8988T (cell line): Measurements from ENCODE around the gene GRHPR.
A peak's percentile ranks its signal among the peaks of the same experiment; 100 is the strongest.
"Not testable (repeated sequence)": the region's sequence is repeated elsewhere in the genome, so short reads cannot be mapped to it uniquely, and the experiment has no call there.

Experiments used
- DNase-seq: peaks from one replicate; pipeline ENCODE4 v3.0.0; 2011

GRHPR gene

GRCh38 chr9:37422289-37423104 lies at the start of gene GRHPR:
Gene GRHPR, plus strand, starts transcription at chr9:37422696. Its CDS starts 55 bp downstream, at chr9:37422751.
- DNase-seq, result peak; percentile 86

- DNase-seq, result no peak
Observed at GRCh38 chr9:37372839-37373238, 49.7 kb upstream of the GRHPR start.

DNA sequence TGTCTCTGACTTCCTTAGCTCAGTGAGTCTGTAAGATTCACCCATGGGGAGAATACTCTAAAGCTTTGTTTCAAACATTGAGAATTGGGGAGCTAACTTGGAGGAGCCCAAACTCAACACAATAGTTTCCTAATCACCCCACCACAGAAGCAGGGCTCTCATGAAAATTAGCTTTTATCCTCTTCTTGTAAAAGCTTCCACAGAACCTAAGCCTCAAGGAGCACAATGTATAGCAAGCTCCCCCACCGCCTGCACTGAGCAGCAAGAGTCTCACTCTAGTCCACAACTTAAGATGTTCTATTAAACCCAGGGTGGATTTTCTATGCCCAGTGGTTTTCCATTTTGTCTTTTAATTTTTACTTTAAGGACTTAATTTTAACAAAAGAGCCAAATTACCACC lies 48.9 kb upstream of the GRHPR start:
- no peak for DNase-seq

DNA sequence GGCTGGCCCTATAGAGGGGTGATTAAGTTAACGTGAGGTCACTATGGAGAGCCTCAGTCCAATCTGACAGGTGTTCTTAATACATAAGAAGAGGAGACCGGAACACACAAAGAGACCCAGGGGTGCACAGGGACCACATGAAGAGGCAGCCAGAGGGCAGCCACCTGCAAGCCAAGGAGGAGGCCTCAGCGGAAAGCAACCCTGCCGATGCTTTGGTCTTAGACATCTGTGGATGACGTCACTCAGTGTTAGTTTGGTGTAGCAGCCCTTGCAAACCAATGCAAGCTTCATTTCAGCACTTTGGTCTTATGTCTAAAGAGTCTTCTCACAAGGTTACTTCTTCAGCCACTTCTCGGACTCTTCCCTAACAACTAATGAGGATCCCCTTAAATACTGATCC lies 47.6 kb upstream of the GRHPR start:
- no peak for DNase-seq

DNA sequence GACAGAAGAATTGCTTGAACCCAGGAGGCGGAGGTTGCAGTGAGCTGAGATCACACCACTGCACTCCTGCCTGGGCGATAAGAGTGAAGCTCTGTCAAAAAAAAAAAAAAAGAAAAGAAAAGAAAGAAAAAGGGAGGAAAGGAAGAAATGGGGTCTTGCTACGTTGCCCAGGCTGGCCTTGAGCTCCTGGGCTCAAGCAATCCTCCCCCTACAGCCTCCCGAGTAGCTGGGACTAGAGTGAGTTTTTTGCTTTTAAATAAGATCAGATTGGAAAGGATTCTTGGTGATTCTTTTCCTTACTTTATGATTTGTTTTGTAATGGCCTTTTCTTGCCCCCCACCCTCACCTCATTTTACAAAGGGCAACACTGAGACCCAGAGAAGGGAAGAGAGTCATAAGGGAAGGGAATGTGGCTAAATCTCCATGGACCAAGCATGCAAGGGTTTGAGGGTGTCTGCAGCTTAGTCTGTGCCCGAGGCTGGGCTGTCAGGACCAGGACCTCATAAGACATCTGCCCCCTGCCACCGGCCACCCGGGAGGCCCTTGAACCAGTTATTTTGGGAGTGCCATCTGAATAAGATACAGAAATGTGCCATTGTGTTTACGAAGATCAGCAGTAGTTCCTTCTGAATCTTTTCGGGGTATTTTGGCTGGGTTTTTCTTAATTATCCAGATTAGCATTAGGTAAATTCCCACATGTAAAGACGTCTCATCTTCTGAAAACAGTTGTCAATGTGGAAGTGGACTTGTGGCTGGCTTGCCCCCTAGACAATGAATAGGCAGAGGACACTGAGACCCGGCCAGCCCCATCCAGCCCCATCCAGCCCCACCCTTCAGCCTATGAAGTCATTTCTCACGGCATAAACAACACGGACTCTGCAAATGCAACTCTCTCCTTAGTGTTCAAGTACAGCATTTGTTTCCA lies 44.5 kb upstream of the GRHPR start:
- no peak for DNase-seq

DNA sequence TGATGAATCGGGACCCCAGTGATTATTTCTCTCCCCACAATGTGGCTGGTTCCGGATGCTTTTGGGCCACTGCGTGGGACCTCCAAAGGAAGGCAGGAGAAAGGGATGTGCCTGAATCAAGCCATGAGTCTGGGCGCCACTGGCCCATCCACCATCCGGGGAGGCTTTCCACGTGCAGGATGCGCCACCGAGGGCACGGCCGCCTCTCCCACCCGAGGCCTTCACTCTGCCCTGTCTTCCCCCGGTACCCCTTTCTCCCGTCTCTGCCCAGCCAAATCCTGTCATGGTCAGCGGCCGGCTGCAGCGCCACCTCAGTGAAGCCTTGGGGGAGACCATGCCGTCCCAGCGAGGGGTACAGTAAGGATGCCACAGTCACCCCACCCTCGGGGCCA lies 43.9 kb upstream of the GRHPR start:
- DNase-seq, result no peak

- DNase-seq, result no peak
Observed at GRCh38 chr9:37379835-37380234, 42.7 kb upstream of the GRHPR start.

DNA sequence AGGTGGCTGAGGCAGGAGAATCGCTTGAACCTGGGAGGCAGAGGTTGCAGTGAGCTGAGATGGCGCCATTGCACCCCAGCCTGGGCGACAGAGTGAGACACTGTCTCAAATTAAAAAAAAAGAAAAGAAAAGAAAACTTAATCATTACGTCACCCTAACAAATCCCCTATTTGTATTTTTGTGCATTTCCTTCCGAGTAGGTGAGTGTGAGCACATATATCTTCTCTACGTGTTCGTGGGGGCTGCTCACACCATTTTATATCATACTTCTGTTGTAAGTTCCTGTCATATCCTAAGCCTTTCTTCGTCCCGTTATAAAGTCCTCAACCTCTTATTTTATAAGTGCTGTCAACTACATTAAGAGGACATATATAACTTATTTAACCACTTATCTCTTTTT lies 41.9 kb upstream of the GRHPR start:
- no peak for DNase-seq

DNA sequence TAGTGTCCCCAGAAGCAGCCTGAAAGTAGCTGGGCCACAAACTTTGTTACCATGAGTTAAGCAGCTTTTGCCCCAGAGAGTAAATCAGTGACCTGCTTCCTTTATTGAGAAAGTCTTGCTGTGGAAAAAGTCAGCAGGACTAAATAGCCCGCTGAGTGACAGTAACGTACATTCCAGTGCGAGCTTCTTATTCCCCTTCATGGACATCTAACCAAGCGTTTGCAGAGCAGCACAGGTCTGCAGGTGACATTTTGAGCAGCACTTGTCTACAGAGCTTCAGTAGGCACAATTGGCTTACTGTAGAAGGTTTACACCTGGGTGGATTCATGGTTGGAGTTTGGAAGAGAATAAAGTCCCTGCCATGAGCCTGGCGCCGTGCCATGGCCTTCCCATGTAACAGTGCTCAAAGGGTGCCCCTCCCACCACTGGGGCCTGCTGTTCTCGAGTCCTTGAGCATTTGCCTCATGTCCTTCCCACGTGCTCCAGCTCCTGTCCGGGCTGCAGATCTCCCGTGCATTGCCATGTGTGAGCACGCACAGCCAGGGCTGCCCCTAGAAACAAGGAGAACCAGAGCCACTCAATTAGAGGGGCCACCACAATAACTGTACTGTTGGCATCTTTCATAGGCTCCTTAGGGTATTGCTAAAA lies 41.3 kb upstream of the GRHPR start:
- DNase-seq, result no peak

- DNase-seq, result no peak
Observed at GRCh38 chr9:37382161-37382981, 40.1 kb upstream of the GRHPR start.

- DNase-seq, result no peak
Observed at GRCh38 chr9:37382982-37383357, 39.5 kb upstream of the GRHPR start.

DNA sequence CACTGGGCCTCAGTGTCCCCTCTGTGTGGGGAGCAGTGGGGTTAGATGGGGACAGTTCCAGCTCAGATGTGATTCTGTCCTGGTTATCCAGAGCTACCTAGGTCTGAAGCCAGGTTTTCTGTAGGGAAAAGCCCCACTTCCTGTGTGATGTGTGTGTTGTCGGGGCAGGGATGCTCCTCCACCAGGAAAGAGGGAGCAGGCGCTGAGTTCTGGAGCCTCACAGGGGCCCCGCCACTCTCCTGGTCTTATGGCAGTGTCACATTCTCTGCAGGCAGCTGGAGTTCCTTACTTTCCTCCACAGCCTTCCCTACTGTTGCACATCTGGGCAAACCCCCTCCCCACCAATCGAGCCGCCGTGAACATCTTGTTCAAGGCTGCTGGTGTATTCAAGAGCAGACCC lies 39.1 kb upstream of the GRHPR start:
- no peak for DNase-seq

GRCh38 chr9:37383876-37384746 lies 38.4 kb upstream of the GRHPR start:
- DNase-seq, result no peak

DNA sequence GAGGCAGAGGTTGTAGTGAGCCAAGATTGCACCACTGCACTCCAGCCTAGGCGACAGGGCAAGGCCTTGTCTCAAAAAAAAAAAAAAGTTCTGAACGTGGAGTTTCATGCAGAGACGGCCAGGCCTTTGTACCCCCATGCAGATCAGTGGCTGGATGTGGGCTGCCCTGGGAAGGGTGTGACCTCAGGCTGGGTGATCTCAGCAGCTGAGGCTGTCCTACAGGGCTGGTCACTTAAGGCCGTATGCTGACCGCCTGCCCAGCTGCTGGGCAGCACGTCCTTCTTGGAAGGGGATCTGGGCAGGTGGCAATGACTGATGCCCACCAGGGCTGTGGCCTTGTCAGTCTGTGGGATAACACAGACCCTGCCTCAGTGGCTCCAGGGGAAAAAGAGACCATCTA lies 37.2 kb upstream of the GRHPR start:
- no peak for DNase-seq

DNA sequence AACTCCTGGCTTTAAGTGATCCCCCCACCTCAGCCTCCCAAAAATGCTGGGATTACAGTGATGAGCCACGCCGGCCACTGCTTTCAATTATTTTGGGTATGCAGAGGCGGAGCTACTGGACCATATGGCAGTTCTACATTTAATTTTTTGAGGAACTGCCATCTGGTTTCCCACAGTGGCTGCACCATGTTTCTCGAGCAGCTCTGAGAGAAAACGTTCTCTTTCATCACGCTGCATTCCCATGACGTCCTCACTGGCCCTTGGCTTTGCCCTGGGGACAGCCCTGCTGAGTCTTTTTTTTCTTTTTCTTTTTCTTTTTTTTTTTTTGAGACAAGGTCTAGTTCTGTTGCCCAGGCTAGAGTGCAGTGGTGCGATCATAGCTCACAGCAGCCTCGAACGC lies 35.5 kb upstream of the GRHPR start:
- DNase-seq, result no peak

DNA sequence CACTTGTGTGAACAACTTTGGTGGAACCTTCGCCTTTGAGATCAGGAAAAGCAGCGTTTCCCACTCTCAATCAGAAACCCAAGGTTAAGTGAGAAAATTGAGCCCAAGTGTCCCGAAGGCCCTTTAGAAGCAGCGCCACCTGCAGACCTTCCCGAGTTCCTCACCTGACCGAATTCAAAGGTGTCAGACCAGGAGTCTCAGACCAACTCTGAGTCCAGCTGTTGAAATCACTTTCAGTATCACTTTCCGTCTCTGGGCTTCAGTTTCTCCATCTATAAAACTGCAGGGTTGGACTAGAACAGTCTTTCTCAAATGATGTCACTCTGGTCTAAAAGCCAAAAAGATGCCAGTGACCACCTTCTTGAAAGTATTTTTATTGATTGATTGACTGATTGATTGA lies 31.7 kb upstream of the GRHPR start:
- DNase-seq, result no peak

GRCh38 chr9:37392272-37392671 lies 30.2 kb upstream of the GRHPR start:
- no peak for DNase-seq

DNA sequence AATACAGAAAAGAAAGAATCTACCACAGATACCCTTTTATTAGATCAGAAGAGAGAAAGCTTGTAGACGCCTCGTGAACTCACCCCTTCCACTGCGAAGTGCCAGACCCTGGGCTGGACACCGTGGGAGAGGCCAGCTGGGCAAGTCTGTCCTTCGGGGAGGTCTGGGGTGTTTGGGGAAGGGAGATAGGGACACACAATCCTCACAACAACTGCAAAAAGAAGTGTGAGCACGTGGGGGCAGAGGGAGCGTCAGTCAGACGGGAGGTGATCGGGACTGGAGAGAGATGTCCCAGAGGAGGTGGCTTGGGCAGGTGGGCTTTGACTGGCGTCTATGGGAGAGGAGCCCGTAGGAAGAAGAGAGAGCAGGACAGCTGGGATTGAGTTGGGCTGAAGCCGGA lies 27.3 kb upstream of the GRHPR start:
- DNase-seq, result no peak

DNA sequence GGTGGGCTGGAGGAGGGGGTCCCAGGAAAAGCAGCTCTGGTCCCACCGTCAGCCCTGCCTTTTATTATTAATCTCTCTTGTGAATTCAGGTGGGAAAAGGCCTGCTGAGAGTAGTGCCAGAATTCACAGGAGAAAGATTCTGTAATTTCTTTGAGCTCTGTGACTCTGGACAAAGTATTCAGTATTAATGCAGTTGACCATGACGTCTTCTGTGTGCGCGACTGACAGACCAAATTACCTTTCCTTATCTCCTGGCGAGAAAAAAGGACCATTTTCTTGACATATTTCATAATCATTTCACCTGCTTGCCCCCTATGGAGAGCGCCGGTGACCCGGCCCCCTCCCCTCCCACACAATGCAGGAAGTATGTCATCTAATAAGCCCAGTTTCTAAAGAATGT lies 26.8 kb upstream of the GRHPR start:
- DNase-seq, result no peak

GRCh38 chr9:37397948-37398347 lies 24.5 kb upstream of the GRHPR start:
- not testable (repeated sequence) for DNase-seq

- no peak for DNase-seq
Observed at GRCh38 chr9:37398464-37399025, 24.0 kb upstream of the GRHPR start.
